HG02970 (cell line): ENCODE results near the gene ZNRF2.
"Not testable (repeated sequence)": the region's sequence is repeated elsewhere in the genome, so short reads cannot be mapped to it uniquely, and the experiment has no call there.

ENCODE experiments used
- ATAC-seq: cut with Tn5 transposase; IDR thresholded peaks from one replicate; pipeline ENCODE4 v1.9.1; 2021; ENCODE audit warnings: mild to moderate bottlenecking, moderate library complexity, moderate number of reproducible peaks; ENCODE audit not compliant: unreplicated experiment, low FRiP score

The ZNRF2 gene

DNA sequence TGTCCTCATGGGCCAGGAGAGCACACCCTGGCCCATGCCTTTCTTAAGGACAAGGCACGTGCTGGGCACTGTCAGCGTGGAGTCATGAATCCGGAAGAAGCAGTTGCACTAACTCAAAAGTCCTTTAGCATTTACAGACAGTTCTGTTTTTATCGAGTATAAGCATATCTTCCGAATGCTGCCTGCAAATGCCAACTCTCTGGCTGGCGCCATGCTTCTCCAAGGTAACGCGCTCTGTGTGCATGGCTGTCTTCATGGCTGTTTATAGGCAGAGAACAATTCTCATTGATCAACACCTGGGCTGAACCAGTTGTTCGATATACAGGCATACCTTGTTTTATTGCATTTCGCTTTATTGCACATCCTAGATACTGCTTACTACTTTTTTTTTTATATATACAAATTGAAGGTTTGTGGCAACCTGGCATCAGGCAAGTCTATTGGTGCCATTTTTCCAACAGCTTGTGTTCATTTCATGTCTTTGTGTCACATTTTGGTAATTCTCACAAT is 28.0 kb upstream of the ZNRF2 start:
- ATAC-seq: no peak

DNA sequence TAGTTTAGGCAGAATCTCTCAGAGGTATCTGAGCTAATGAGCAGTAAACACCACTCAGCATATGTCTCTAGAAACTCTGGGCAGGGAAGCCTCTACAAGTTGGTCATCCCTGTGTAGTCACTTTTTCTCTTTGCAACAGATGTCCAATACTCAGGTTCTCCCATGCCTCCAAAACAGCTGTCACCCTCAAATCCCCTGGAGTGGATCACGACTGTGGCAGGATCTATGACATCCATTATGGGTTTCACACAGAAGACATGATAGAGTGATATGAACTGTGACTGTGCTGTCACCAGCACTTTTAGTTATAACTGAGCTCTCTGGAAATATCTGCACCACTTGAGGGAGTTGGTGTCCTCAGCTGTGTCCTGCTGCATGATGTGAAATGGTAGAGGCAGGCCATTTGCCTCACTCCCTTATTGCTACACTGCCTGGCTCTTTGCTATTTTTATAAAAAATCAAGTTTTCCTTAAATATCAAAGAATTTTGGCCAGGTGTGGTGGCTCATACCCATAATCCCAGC is 24.1 kb upstream of the ZNRF2 start:
- no peak for ATAC-seq

GRCh38 chr7:30263090-30263710 is 21.2 kb upstream of the ZNRF2 start:
- no peak for ATAC-seq

DNA sequence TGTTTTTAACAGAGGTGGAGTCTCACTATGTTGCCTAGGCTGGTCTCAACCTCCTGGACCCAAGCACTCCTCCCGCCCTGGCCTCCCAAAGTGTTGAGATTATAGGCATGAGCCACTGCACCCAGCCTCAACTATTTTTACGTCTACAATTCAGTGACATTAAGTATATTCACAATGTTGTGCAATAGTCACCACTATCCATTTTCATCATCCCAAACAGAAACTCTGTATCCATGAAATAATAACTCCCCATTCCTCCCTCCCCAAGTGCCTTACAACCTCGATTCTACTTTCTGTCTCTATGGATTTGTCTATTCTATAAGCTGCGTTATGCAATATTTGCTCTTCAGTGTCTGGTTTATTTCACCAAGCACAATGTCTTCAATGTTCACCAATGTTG is 20.3 kb upstream of the ZNRF2 start:
- ATAC-seq: no peak

GRCh38 chr7:30265189-30265588 is 19.2 kb upstream of the ZNRF2 start:
- not testable (repeated sequence) for ATAC-seq

DNA sequence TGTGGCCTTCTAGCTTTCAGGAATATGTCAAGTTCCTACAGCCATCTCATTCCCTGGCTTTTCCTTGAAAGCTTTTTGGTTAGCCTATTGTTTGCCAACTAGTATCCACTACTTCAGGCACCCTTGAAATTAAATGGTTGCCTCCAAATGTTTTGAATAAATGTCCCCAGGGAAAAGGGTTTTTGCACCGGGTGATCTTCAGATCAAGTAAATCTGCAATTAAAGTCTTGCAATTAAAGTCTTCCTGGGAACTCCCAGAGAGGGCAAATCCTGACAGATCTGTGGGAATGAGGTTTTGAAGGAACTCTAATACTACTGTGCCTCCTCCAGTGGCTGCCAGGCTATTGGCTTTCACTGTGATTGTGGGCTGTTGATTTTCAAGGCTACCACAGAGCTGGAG is 17.7 kb upstream of the ZNRF2 start:
- ATAC-seq: no peak

GRCh38 chr7:30268586-30268985 is 15.8 kb upstream of the ZNRF2 start:
- no peak for ATAC-seq

GRCh38 chr7:30269490-30269889 is 14.9 kb upstream of the ZNRF2 start:
- ATAC-seq: no peak

- ATAC-seq: no peak
Observed at GRCh38 chr7:30270921-30271320, 13.5 kb upstream of the ZNRF2 start.

DNA sequence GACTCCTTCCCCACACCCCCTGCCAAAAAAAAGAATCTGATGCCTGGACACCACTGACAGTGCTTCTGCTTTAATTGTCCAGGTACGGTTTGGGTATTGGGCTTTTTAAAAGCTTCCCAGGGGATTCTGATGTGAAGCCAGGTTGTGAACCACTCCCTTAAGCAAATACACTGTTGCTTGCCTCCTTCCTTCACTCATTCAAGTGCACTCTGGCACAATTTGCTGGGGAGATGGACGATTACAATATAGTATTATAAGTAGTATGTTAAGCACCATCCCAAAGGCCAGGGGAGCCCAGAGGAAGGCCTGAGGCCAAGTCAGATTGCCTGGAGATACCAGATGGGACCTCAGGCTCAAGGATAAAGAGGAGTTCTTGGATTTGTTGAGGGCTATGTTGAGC is 12.3 kb upstream of the ZNRF2 start:
- no peak for ATAC-seq

- no peak for ATAC-seq
Observed at GRCh38 chr7:30273552-30273951, 10.8 kb upstream of the ZNRF2 start.

DNA sequence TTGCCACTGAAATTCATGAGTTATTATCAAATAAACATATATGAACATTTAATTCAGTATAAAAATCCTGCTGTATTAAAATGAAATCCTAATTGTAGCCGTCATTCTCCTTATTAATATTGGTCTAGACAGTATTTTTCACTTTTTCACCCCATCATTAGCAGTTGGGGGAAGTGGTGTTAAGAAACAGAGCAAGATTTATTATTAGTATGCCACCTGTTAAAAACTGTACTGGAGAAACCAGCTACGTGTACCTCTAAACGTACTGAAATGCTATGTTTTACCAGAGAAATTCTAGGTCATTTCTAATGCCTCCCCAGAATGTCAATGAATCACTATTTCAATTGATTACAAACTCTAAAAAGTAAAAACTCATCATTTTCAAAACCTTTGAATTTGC is 9.8 kb upstream of the ZNRF2 start:
- ATAC-seq: no peak

- ATAC-seq: no peak
Observed at GRCh38 chr7:30276203-30276900, 8.0 kb upstream of the ZNRF2 start.

GRCh38 chr7:30278376-30278775 is 6.0 kb upstream of the ZNRF2 start:
- ATAC-seq: no peak

DNA sequence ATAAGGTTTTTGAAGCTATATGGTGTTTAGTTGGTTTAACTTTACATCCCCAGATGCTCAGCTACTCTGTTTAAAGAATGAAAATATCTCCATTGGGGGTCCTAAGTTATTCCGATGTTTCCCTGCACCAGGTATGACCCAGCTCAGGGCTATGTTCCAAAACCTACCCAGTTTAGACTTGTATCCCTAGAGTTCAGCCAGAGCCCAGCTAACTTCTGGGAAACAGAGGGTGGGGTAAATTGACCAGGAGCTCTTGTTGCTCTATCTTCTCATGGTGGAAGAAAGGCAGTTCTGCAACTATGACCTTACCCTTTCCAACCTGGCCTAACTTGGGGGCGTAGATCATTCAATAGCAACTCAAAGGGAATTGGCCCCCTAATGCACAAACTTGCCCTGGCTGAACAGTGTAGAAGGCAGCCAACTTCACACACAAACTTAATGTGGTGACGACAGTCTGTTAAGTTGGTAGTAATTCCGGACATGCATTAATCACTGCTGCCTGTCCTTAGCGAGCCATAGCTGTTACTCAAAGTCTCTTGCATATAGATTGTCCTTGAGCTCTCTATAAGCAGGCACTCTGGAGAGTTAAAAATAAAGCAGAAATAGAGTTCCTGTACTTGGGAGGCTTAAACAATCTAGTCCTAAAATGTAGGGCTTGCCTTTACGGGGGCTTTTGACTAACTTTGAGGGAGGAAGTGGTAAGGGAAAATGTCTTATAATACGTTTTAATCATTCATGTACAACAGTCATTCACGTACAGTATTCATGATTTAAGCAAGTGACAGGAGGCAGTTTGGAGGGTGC is 5.3 kb upstream of the ZNRF2 start:
- ATAC-seq: no peak

GRCh38 chr7:30279653-30279904 is 4.8 kb upstream of the ZNRF2 start:
- ATAC-seq: no peak

DNA sequence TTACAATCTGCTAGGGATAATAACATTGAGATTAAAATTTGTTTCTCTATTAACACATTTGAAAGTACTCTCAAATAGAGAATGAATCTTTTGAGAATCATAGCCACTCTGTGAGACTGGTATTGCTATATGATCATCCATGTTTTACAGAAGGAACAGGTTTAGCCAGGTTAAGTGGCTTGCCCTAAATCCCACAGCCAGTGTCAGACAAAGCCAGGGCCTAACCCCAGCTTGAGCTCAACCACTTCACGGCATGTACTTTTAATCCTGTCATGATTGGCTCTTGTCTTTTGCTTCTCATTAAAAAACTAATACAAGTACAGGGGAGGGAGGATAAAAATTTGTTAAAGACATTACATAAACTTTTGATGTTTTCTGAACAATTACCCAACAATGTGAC is 3.8 kb upstream of the ZNRF2 start:
- ATAC-seq: no peak

DNA sequence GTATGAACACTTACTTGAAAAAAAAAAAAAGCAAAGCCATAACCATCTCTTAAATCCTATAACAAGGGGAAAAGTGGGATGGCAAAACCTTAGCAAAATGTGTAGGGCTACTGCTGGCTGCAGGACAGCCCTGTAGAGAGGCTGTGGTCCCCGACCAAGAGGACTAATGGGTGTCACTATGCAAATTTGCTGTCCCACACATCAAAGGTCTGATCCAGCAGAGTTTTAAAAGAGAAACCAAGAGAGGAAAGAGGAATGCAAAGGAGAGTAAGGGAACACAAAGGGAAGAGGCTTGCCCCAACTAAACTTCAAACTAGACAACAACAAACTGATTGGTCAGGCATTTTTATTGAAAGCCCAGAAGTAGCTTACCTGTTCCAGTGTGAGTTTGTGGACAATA is 3.1 kb upstream of the ZNRF2 start:
- no peak for ATAC-seq

GRCh38 chr7:30281791-30282190 is 2.6 kb upstream of the ZNRF2 start:
- no peak for ATAC-seq

- no peak for ATAC-seq
Observed at GRCh38 chr7:30282735-30283134, 1.7 kb upstream of the ZNRF2 start.

DNA sequence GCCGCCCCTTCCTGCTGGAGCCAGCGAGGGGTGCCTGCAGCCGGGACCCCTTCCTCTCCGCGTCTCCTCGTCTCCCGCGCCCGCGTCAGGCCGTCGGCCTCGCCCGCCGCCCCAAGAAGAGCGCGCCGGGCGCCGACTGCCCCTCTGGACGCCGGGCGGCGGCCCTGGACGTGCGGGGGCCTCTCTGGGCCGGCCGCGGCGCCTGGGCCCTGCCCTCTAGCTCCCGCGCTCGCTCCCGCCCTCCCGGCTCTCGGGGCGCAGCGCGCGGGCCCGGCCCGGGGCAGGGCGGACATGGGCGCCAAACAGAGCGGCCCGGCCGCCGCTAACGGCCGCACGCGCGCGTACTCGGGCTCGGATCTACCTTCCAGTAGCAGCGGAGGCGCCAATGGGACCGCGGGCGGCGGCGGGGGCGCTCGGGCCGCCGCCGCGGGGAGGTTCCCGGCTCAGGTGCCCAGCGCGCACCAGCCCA is 704 bp downstream of the ZNRF2 start:
- peak; percentile 26 for ATAC-seq
